ENCODE data around the gene SIPA1L3. TPM values are rescaled to one million over a fixed set of nuclear protein-coding genes. Genes with fewer than 3 reads are reported as not detected.
"Not testable (repeated sequence)": the region's sequence is repeated elsewhere in the genome, so short reads cannot be mapped to it uniquely, and the experiment has no call there.

The SIPA1L3 gene
- total RNA-seq, 1 donor from 2014 or later = 9.4 TPM

DNA sequence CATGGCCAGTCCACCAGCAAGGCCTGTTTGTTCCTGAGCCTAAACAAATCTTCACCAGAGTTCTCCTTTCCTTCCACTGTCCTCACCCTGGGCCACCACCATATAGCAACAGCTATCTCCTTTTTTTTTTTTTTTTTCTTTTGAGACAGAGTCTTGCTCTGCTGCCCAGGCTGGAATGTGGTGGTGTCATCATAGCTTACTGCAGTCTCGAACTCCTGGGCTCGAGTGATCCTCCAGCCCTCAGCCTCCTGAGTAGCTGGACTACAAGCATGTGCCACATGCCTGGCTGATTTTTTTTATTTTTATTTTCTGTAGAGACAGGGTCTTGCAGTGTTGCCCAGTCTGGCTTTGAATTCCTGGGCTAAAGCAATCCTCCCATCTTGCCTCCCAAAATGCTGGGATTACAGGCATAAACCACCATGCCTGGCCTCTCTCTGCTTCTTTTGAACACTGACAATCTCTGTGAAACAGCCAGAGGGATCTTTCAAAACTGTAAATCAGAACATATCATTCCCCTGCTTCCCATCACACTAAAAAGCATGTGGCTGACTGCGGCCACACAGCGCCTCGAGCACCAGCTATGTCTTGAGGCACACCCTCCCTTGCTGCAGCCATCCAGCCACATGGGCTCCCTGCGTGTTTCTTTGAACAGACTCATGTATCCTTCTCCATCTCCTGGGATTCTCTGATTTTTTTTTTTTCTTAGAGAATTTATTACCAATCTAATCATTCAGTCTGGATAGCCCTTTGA lies 110.6 kb downstream of the SIPA1L3 start:
- no peak for FAIRE-seq
- DNase-seq (ENCODE audit: low spot score in 2 of 2) = no peak

DNA sequence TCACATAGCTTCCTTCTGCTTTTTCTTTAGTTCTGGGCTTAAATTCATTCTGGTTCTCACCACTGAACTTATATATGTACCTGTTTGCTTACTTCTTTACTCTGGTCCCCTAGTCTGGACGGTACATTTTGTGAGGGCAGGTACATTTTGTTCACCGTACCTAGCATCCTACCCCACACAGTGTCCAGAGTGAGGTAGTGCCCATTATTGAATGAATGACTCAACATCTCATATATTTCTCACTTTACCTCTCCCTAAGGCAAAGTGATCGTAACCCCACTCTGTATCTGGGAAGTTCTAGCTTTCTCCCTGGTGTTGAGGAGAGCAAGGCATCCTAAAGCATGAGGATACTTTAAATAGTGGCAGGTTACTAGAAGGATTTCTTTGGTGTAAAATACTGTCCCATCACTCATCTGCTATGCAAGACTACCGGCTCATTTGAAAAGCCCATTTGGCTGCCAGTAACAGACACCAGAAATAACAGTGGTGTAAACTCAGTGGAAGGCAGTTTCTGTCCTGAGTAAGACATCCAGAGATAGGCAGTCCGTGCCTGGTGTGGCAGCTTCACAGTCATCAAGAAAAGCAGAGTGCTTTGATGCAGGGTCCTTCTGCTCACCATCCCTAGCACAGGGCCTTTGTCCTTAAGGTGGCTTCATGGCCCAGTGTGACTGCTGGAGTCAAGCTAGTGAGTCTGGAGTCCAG lies 111.8 kb downstream of the SIPA1L3 start:
- DNase-seq (ENCODE audit: low spot score in 2 of 2) (no peak), FAIRE-seq (no peak)

DNA sequence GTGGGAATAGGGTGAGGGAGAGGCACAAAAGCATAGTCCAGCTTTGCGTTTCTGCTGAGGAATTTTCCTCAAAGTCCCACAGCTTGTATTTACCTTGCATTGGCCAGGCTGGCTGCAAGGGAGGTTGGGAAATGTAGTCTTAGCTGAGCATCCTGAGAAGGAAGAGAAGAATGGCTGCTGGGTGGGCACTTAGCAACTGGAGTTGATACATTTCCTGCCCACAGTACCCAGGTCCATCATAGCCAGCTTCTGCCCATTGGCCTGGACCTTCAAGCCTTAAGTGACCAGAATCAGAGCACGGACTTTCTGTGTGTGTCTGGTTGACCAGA lies 112.4 kb downstream of the SIPA1L3 start:
- FAIRE-seq (no peak), DNase-seq (ENCODE audit: low spot score in 2 of 2) (no peak)

DNA sequence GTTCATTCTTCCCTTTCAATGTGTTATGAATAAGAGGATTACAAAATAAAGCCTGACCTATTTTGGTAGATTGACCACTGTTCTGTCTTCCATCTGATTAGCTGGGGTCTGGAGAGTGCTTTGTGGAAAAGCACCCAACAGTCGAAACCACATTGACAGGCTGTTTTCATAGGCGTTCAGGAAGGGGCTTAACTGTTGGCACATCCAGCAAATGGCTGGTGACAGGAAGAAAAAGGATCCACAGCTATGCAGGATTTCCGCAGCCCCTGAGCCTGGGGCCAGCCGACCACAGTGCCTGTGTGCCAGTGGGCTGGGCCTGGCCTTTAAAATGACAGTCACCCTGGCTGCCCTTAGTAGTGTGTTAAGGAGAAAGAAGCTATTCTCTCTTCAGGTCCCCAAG lies 113.3 kb downstream of the SIPA1L3 start:
- no peak for DNase-seq (ENCODE audit: low spot score in 2 of 2)
- FAIRE-seq = no peak

DNA sequence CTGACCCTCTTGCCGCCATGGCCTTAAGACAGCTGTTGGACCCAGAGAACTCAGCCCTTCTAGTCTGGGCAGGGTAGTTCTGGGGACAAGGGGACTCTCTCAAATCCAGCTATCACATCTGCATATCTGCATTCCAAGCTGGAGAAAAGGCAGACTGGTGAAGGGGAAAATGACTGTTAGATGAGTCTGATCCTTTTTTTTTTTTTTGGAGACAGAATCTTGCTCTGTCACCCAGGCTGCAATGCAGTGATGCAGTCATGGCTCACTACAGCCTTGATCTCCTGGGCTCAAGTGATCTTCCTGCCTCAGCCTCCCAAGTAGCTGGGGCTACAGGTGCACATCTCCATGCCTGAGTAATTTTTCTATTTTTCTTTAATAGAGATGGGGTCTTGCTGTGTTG lies 114.3 kb downstream of the SIPA1L3 start:
- no peak for DNase-seq (ENCODE audit: low spot score in 2 of 2)

DNA sequence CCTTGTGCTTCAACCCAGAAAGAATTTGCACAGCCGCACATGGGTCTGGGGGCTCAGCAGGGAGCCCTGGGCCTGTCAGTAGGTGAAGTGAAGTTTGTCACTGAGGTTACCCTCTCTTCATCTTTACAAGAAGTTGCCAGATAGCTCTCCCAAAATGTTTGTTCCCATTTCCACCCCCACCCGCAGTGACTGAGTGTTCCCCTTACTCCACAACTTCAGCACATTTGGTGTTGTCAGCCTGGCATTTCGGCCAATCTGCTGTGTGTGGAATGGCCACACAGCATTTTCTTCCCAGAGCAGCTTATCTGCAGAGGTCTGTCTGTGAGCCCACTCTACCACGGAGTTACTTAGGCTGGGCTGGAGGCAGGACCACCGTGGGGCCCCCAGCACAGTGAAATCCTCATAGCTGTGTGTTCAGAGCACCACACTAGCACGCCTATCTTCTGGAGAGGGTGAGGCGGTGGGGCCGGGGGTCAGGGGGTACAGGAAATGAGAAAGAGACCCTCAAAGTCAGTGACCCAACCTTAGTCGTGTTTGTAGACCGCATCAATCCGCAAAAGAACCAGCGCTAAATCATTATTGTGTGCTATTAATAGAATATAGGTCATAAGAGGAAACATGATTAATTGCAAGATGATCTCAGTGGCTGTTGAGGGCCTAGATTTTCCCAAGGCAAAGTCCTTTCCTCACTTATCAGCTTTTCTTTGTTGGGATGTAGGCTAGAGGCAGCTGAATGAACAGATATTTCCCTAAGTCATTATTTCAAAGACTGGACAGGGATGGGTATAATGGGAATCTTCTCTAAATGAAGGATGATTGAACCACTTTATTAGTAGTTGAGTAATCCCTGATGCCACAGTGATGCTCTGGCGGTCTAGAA lies 116.0 kb downstream of the SIPA1L3 start:
- no peak for FAIRE-seq
- no peak for DNase-seq (ENCODE audit: low spot score in 2 of 2)

More for the DNA sequence above, 114.3 kb downstream of the SIPA1L3 start:
- FAIRE-seq = no peak

DNA sequence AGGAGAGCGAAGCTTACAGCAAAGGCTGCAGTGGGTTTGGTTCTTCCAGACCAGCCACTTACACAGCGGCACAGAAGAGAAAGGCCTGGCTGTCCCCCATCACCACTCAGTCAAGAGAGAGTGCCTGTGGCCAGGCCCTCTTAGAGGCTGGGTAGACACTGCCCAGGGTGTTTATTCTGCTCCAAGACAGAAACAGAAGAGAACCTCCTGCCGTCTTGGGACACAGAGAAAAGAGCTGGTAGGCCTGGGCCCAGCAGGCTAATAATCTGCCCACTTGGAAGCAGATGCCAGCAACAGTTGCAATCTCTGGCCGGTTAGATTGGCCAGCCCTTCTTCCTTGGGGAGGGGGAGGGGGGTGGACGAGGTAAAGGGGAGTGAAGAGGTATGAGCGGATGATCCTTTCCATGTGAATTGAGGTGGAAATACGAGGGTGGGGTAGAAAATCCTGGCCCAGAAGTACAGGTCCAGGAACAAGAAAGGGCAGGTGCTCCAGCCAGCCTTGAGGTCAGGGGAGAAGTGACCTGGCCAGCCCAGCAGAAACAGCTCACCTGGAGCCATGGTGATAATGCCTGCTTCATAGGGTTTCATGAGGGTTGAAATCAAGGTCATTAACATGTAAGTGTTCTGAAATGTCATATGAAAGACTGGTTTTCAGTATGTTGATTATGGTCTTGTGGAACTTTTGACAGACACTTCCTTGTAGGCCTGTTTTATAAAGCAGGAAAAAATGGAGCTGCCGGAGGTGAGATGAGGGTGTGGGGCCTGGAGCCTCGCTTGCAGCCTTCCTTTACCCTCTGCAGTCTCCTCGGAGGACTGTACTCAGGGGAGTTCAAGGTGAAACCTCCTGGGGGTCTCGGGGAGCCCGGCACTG lies 116.9 kb downstream of the SIPA1L3 start:
- FAIRE-seq (no peak), DNase-seq (ENCODE audit: low spot score in 2 of 2) (no peak)

DNA sequence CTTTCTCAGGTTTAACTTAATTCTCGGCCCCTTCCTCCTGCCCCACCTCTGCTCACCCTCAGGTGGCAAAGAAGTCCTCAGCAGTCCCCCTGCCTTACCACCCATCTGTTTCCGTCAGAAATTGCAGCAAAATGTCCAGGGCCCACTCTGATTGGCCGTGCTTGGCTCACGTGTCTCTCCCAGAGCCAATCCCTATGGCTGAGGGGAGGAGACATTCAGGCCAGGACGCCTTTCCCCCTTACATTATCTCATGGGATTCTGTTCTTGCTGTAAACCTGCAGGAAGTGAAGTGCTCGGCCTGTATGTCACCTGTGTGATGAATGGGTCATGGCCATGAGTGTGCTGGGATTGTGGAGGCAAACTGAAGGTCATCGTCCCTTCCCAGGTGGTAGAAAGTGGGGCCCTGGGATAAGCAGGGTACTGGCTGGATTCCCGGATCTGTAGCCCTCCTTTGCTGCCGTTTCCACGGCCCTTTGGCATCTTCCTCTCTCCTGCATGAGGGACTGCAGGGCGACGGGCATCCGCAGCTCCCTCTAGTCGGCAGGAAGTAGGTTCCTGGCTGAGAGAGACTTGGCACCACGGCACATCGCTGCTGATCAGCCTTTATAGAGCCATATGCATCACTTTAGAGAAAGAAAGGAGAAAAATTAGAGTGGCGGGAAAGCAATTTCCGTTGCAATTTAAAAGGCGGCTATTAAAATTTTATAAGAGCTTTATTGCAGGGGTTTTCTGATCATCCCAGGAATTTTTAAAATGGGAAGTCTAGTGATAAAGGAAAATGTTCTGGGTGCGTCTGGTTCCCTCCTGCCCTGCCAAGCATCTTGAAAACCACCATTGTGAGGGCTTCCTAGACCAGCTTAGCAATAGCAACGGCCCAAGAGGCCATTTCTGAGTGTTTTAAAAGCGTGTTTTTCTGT lies 118.2 kb downstream of the SIPA1L3 start:
- DNase-seq (ENCODE audit: low spot score in 2 of 2) (no peak), FAIRE-seq (no peak)

DNA sequence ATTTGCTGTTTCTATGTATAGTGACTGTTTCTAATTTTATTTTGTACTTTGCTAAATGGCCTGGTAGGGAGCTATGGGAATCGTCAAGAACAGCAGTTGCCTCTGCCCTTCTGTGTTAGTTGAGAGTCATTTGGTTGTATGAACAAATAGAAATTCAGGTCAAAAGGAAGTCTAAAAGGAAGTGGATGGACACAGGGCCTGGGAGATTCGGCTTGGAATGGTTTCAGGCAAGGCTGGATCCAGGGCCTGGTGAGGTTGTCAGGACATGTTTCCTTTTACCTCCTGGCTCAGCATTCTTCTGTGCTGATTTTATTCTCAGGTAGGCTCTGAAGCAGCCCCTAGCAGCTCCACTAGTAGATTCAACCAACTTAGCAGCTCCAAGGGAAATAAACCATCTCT lies 118.9 kb downstream of the SIPA1L3 start:
- FAIRE-seq (no peak), DNase-seq (ENCODE audit: low spot score in 2 of 2) (no peak)

DNA sequence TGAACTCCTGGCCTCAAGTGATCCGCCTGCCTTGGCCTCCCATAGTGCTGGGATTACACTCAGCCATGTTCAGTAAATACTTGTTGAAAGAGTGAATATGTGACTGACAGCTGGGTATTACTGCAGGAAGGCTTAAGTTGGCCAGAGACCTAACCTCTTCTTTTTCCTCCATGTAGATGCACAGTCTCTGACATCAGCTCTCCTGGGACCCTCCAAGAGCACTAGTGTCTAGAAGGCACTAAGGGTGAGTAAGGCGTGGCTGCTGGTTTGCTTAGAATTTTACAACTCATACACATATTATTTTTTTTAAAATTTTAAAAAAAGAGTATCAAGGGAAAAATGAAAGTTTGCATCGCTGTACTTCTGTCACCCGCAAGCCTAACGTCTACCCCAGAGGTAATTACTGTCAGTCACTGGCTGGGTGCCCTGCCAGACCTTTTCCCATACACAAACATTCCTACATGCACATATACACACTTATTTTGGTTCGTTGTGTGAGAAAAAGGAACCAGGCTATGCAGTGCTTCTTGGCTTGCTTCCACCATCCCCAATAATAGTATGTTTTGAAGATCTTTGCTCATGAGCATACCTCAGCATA lies 122.0 kb downstream of the SIPA1L3 start:
- FAIRE-seq (no peak), DNase-seq (ENCODE audit: low spot score in 2 of 2) (no peak)

DNA sequence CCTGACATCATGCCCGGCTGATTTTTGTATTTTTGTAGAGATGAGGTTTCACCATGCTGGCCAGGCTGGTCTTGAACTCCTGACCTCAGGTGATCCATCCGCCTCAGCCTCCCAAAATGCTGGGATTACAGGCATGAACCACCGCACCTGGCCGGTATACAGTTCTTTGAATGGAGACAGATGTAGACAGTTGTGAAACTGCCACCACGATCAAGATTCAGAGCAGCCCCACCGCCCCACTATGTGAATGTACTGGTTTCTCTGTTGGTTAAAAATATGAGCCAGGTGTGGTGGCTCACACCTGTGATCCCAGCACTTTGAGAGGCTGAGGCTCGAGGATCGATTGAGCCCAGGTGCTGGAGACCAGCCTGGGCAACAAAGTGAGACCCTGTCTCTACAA lies 123.0 kb downstream of the SIPA1L3 start:
- DNase-seq (ENCODE audit: low spot score in 2 of 2); FAIRE-seq: not testable (repeated sequence)

DNA sequence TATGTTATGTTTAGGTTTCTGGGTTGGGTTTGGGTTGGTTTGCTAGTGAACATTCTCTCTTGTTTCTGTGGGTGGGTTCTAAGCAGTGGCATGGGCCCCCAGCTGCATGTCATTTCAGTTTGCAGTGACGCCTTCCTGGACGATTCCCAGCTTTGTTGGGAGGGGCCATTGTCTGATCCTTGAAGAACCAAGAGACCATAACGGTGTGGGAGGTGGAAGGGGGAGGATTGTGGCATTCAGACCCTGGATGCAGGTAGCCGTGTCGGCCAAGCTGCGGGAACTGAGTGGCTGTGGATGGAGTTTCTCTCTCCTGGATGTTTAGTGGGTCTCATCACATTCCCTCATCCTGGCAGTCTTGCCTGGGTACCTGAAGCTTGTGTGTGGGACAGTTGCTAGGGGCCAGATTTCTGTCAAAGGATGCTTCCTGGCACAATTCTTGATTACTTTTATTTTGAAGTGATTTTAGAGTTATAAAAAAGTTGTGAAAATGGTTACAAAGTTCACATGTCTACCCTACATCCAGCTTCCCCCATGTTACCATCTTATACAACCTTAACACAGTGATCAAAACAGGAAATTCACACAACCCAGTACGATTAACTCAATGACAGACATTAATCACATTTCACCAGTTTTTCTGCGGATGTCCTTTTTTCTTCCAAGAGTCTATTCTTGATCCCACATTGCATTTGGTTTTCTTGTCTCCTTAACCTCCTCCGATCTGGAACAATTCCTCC lies 123.8 kb downstream of the SIPA1L3 start:
- FAIRE-seq = no peak
- no peak for DNase-seq (ENCODE audit: low spot score in 2 of 2)

DNA sequence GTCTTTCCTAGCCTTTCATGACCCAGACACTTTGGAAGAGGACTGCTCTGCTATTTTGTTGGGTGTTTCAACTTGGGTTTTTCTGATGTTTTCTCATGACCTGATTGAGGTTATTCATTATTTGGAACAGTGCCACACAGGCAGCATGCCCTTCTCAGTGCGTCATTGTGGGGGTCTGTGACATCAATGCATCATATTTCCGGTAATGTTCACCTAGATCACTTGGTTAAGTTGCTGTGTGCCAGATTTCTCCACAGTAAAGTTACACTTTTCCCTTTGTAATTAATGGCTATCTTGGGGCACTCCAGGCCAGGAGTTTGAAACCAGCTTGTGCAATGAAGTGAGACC lies 124.4 kb downstream of the SIPA1L3 start:
- DNase-seq (ENCODE audit: low spot score in 2 of 2) = no peak
- FAIRE-seq = no peak

DNA sequence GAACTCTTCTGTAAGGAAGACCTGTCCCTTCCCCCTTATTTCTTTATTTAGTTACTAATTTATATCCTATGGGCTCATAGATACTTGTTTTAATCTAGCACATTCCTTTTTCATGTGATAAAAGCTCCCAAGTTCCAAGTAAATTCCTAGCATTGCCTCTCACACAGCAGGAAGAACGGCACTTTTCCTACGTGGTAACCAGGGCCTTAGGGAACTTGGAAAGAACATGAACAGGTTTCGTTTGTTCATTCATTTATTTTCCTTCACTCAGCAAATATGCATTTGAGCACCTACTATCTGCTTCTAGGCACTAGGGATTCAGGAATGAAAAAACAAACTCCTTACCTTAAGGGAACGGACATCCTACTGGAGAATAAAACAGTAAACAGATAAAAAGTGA lies 125.1 kb downstream of the SIPA1L3 start:
- DNase-seq (ENCODE audit: low spot score in 2 of 2) = no peak
- no peak for FAIRE-seq

DNA sequence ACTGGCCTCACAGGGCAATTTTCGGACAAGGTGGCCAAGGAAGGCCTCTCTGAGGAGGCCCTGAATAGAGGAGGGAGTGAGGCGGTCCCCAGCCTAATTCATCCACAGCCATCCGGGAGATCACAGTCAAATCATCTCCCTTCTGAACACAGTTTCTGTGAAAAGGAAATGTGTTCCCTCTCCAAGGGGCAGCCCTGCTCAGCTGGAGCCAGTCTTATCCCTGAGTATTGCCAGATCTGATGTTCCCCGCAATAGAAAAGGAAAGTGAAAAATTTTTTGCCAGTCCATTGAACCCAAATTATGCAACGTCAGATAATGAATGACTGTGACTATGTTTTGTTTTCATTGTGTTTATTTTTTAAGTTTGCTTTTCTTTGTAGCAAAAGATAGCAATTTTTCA lies 125.9 kb downstream of the SIPA1L3 start:
- no peak for FAIRE-seq
- DNase-seq (ENCODE audit: low spot score in 2 of 2) = no peak

DNA sequence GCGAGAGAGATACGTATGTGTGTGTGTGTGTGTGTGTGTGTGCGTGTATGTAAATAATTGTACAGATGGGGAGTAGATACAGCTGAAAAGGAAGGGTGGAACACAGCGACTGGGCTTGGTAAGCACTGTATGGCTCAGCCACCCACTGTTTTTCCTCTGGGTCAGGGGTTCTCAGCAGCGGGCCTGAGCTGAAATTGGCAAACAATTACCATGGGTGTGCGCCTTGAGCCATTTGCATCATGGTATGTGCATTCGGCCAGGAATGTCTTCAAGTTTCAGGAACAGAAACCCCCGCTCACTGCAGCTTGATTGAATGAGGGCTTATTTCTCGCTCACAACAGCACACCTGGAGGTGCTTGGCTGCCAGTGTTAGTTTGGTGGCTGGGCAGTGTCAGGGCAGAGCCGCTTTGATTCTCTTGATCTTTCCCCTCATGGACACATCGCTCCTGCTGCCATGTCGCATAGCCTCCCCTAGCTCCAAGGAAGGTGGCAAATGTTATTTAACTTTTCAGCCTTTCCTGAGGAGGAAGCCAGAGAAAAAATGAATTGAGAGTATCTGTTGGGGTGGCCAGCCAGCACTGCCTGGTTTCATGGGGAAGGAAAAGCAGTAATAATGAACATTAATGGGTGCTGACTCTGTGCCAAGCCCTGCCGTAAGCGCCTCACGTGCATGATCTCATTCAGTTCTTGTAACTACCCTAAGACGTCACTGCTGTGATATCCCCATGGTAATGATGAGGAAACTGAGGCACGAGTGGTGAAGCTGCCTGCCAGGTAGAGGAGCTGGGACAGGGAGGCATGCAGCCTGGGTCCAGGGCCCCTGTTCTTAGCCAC lies 126.9 kb downstream of the SIPA1L3 start:
- DNase-seq (ENCODE audit: low spot score in 2 of 2) = no peak
- FAIRE-seq = no peak

DNA sequence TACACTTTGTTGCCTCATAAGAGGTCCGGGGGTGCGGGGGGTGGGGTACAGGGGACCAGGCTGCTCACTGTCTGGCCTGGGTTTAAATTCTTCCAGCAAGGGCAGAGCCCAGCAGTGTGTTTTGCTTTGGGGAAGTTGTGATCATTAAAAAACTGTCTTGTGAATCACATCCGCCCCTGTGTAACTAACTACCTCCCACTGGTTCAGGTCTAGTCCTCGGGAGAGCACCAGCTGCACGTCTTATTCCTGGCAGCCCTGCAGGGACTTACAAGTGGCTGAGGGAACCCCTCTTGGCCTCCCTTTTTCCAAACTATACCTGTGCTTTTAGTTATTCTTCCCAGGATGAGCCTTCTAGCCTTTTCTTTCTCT lies 127.5 kb downstream of the SIPA1L3 start:
- no peak for FAIRE-seq
- DNase-seq (ENCODE audit: low spot score in 2 of 2) = no peak
